Astrocyte (in vitro differentiated cells and primary cell): ENCODE measurements around the gene CIAO2B. TPM values are rescaled to one million over a fixed set of nuclear protein-coding genes. Genes with fewer than 3 reads are reported as not detected.
"Not testable (repeated sequence)": the region's sequence is repeated elsewhere in the genome, so short reads cannot be mapped to it uniquely, and the experiment has no call there.

Experiments
- DNase-seq: peaks from one replicate; pipeline ENCODE4 v3.0.0-alpha.2; 2010; ENCODE audit warnings: low read depth
- FAIRE-seq: peaks from 2 replicates; lab custom pipeline; 2011; peaks lifted over from hg19 to GRCh38; lab: Jason Lieb, UNC
- H2AFZ ChIP-seq: 2 replicates; pipeline ENCODE4 v1.6.0; 2012; ENCODE audit warnings: low read depth, low read length, inconsistent platforms
- H3K27ac ChIP-seq: 2 replicates; pipeline ENCODE4 v1.5.1; 2011; ENCODE audit warnings: low read depth, low read length, inconsistent platforms
- H3K27me3 ChIP-seq: 2 replicates; pipeline ENCODE4 v1.6.0; 2011; ENCODE audit warnings: low read length, inconsistent platforms; ENCODE audit not compliant: insufficient read depth
- H3K36me3 ChIP-seq: 2 replicates; pipeline ENCODE4 v1.5.1; 2011; ENCODE audit warnings: low read length, inconsistent platforms; ENCODE audit not compliant: insufficient read depth
- H3K4me1 ChIP-seq: 2 replicates; pipeline ENCODE4 v1.5.1; 2011; ENCODE audit warnings: low read length, inconsistent platforms; ENCODE audit not compliant: insufficient read depth
- H3K4me2 ChIP-seq: 2 replicates; pipeline ENCODE4 v1.6.0; 2012; ENCODE audit warnings: low read length, inconsistent platforms
- H3K4me3 ChIP-seq: 2 replicates; pipeline ENCODE4 v1.5.1; 2011; ENCODE audit warnings: low read depth, mild to moderate bottlenecking, low read length, inconsistent platforms; ENCODE audit not compliant: insufficient read depth
- H3K79me2 ChIP-seq: 2 replicates; pipeline ENCODE4 v1.6.0; 2012; ENCODE audit warnings: mild to moderate bottlenecking, low read length, inconsistent platforms; ENCODE audit not compliant: insufficient read depth
- H3K9ac ChIP-seq: 2 replicates; pipeline ENCODE4 v1.6.0; 2012; ENCODE audit warnings: mild to moderate bottlenecking, low read length, inconsistent platforms
- H3K9me3 ChIP-seq: 2 replicates; pipeline ENCODE4 v1.5.1; 2012; ENCODE audit warnings: low read depth, mild to moderate bottlenecking, low read length, inconsistent platforms; ENCODE audit not compliant: insufficient read depth
- H4K20me1 ChIP-seq: 2 replicates; pipeline ENCODE4 v1.6.0; 2012; ENCODE audit warnings: low read length, inconsistent platforms; ENCODE audit not compliant: insufficient read depth
- H3K27ac Mint-ChIP-seq: one replicate; pipeline ENCODE4 v1.8.0; 2021; ENCODE audit warnings: mild to moderate bottlenecking, mixed read lengths; ENCODE audit not compliant: unreplicated experiment
- H3K27me3 Mint-ChIP-seq: one replicate; pipeline ENCODE4 v1.8.0; 2021; ENCODE audit warnings: low read depth, mixed read lengths; ENCODE audit not compliant: unreplicated experiment
- H3K36me3 Mint-ChIP-seq: one replicate; pipeline ENCODE4 v1.8.0; 2021; ENCODE audit warnings: low read depth, mixed read lengths; ENCODE audit not compliant: unreplicated experiment
- H3K4me1 Mint-ChIP-seq: one replicate; pipeline ENCODE4 v1.8.0; 2021; ENCODE audit warnings: low read depth, mixed read lengths; ENCODE audit not compliant: unreplicated experiment
- H3K4me3 Mint-ChIP-seq: one replicate; pipeline ENCODE4 v1.8.0; 2021; ENCODE audit warnings: mild to moderate bottlenecking, moderate library complexity, mixed read lengths; ENCODE audit not compliant: unreplicated experiment
- H3K9me3 Mint-ChIP-seq: one replicate; pipeline ENCODE4 v1.8.0; 2021; ENCODE audit warnings: mild to moderate bottlenecking, mixed read lengths; ENCODE audit not compliant: unreplicated experiment
- EZH2 ChIP-seq: IDR thresholded peaks from 2 replicates; pipeline ENCODE4 v1.6.1; 2012; ENCODE audit warnings: mild to moderate bottlenecking, low read length, inconsistent platforms; ENCODE audit not compliant: insufficient read depth
- total RNA-seq: library from RNA; stranded (reverse); gene quantifications from 2 replicates; pipeline ENCODE4 v1.2.1, GENCODE V29; 2021
- TF ChIP-seq, protein P1 (sequence below): IDR thresholded peaks from 2 replicates; pipeline ENCODE4 v1.5.1; 2011; ENCODE audit warnings: low read depth, mild to moderate bottlenecking, inconsistent platforms, low read length, moderate library complexity; ENCODE audit not compliant: insufficient read depth

The CIAO2B gene
- total RNA-seq, 1 donor from 2014 or later = 75.6 TPM

DNA sequence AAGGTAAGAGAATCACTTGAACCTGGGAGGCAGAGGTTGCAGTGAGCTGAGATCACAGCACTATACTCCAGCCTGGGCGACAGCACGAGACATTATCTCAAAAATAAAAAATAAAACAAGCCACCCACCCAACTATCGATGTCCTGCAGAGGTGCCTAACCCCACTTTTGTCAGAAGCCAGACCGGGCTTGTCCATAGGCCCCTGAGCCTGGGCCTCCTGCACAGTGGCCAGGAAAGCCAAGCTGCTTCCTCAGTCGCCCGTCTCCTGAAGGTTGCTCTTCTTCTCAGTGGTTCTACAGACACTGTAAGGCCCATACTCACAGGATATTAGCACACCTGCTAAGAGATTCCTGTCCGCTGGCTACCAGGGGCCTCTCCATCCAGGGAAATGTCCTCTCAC lies 12.3 kb upstream of the CIAO2B start:
- H3K4me1 ChIP-seq = peaks cover 9% of the 10 kb centered on the region
- Mint-ChIP-seq H3K27me3 (peaks cover 22% of the 10 kb centered on the region), H3K27ac (peak overlapping the region; percentile 73), H3K9me3 (peaks cover 4% of the 10 kb centered on the region), H3K4me3 (no peak overlapping the region), H3K36me3 (peaks cover 19% of the 10 kb centered on the region), H3K4me1 (no peaks in the 10 kb centered on the region)
- TF ChIP-seq, protein P1, sequence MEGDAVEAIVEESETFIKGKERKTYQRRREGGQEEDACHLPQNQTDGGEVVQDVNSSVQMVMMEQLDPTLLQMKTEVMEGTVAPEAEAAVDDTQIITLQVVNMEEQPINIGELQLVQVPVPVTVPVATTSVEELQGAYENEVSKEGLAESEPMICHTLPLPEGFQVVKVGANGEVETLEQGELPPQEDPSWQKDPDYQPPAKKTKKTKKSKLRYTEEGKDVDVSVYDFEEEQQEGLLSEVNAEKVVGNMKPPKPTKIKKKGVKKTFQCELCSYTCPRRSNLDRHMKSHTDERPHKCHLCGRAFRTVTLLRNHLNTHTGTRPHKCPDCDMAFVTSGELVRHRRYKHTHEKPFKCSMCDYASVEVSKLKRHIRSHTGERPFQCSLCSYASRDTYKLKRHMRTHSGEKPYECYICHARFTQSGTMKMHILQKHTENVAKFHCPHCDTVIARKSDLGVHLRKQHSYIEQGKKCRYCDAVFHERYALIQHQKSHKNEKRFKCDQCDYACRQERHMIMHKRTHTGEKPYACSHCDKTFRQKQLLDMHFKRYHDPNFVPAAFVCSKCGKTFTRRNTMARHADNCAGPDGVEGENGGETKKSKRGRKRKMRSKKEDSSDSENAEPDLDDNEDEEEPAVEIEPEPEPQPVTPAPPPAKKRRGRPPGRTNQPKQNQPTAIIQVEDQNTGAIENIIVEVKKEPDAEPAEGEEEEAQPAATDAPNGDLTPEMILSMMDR = no peak
- no peak for TF ChIP-seq EZH2
- FAIRE-seq (no peak), DNase-seq (no peak)
- H3K79me2 ChIP-seq = no peaks in the 10 kb centered on the region
- H3K27ac ChIP-seq = no peak overlapping the region
- no peak overlapping the region for H3K4me2 ChIP-seq
- H3K27me3 ChIP-seq = peaks cover 20% of the 10 kb centered on the region
- no peaks in the 10 kb centered on the region for H3K9me3 ChIP-seq
- no peaks in the 10 kb centered on the region for H4K20me1 ChIP-seq
- no peak overlapping the region for H2AFZ ChIP-seq
- no peak overlapping the region for H3K9ac ChIP-seq
- H3K36me3 ChIP-seq = peaks cover 11% of the 10 kb centered on the region
- no peak overlapping the region for H3K4me3 ChIP-seq

DNA sequence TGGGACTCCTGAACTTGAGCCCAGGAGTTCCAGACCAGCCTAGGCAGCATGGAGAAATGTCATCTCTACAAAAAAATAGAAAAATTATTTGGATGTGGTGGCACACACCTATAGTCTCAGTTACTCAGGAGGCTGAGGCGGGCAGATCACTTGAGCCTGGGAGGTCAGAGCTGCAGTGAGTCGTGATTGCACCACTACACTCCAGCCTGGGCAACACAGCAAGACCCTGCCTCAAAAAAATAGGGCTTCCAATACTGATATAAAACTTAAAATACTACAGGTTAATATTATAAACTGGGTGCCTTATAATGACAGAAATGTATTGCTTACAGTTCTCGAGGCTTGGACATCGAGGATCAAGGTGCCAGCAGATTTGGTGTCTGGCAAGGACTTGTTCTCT lies 11.7 kb upstream of the CIAO2B start:
- Histone ChIP-seq H3K27ac (no peak overlapping the region), H3K27me3 (peaks cover 20% of the 10 kb centered on the region), H3K9me3 (no peaks in the 10 kb centered on the region), H3K4me3 (no peak overlapping the region), H2AFZ (no peak overlapping the region), H3K4me2 (no peak overlapping the region), H4K20me1 (peaks cover 6% of the 10 kb centered on the region), H3K36me3 (peaks cover 11% of the 10 kb centered on the region), H3K9ac (no peak overlapping the region), H3K79me2 (no peaks in the 10 kb centered on the region), H3K4me1 (peaks cover 9% of the 10 kb centered on the region)
- no peaks in the 10 kb centered on the region for H3K9me3 Mint-ChIP-seq
- H3K27me3 Mint-ChIP-seq = peaks cover 22% of the 10 kb centered on the region
- DNase-seq = no peak
- H3K4me1 Mint-ChIP-seq = no peaks in the 10 kb centered on the region
- no peak overlapping the region for H3K4me3 Mint-ChIP-seq
- TF ChIP-seq EZH2 = no peak
- TF ChIP-seq, protein P1 = no peak
- no peak for FAIRE-seq
- no peak overlapping the region for H3K27ac Mint-ChIP-seq
- peaks cover 21% of the 10 kb centered on the region for H3K36me3 Mint-ChIP-seq

DNA sequence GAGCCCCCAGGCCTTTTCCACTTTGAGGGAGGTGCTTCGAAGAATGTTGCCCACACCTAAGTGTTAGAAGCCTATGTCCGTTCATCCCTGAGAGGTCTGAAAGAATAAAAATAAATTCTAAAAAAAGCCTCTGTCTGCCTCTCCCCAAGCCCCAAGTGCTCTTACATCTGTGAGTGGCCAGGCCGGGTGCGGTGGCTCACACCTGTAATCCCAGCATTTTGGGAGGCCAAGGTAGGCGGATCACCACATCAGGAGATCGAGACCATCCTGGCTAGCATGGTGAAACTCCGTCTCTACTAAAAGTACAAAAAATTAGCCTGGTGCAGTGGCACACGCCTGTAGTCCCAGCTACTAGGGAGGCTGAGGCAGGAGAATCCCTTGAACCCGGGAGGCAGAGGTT lies 10.8 kb upstream of the CIAO2B start:
- H2AFZ ChIP-seq, H3K4me3 ChIP-seq, H3K9me3 ChIP-seq, H3K4me2 ChIP-seq, H3K9ac ChIP-seq, H3K4me1 Mint-ChIP-seq, H3K79me2 ChIP-seq, H3K9me3 Mint-ChIP-seq, H3K4me3 Mint-ChIP-seq, H3K4me1 ChIP-seq, H3K27ac ChIP-seq, DNase-seq, FAIRE-seq: not testable (repeated sequence)
- Histone ChIP-seq H4K20me1 (peaks cover 15% of the 10 kb centered on the region), H3K36me3 (peaks cover 13% of the 10 kb centered on the region), H3K27me3 (peaks cover 16% of the 10 kb centered on the region)
- Mint-ChIP-seq H3K27ac (peak overlapping the region; percentile 47), H3K36me3 (peaks cover 23% of the 10 kb centered on the region), H3K27me3 (peaks cover 21% of the 10 kb centered on the region)
